GM06990 (cell line): ENCODE results near the gene AADAC.

ENCODE experiments used
- DNase-seq: peaks from one replicate; pipeline ENCODE4 v3.0.0-alpha.2; 2011; ENCODE audit not compliant: insufficient read length; ENCODE audit errors: extremely low read depth
- H3K27me3 ChIP-seq: replicated peaks from 2 replicates; pipeline ENCODE4 v1.6.0; 2011; ENCODE audit warnings: low read length; ENCODE audit not compliant: control insufficient read depth, insufficient read depth
- H3K36me3 ChIP-seq: 2 replicates; pipeline ENCODE4 v1.5.1; 2011; ENCODE audit warnings: low read length; ENCODE audit not compliant: control insufficient read depth, insufficient read depth
- H3K4me3 ChIP-seq: replicated peaks from 2 replicates; pipeline ENCODE4 v1.5.1; 2011; ENCODE audit warnings: low read depth, mild to moderate bottlenecking, control low read depth, low read length
- CTCF ChIP-seq: IDR thresholded peaks from 2 replicates; pipeline ENCODE4 v1.5.1; 2011; ENCODE audit warnings: low read length, control low read depth, mild to moderate bottlenecking, inconsistent platforms; ENCODE audit not compliant: insufficient read depth, poor library complexity, severe bottlenecking

The AADAC gene

DNA sequence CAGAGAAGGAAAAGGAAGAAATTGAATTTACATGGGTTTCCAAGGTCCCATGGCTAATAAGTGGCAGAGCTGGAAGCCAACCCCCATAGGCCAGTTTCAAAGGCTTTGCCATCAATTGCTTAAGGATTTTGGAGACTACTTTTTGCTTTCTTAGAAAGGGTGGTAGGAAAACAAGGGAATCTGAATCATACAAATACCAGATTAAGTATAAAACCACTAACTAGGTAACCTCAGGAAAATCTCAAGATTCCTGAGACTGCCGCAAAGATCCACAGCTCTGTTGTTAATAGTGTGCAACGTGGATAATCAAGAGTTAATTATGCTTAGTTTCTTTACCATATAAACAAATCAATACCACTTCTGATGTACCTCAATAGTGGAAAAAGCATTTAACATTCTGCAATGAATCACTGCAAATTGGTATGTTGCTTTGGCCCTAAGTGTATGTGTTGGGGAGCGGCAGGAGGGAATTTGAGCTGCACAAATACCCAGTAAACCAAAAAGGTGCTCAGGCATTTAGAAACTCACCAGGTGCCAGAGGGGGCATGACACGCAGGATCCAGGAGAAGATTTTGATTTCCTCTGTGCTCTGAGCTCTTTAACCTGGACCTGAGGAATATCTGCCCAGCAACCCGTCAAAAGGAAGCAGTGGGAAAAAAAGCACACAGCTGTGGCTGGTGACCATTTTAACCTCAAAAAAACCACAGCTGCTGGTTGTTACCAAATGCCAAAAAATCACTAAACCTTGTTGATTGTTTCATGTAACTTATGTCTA, 22.0 kb downstream of the AADAC start:
- H3K4me3 ChIP-seq: no peak overlapping the region
- TF ChIP-seq CTCF: no peak
- no peak for DNase-seq
- H3K36me3 ChIP-seq: no peaks in the 10 kb centered on the region
- H3K27me3 ChIP-seq: no peaks in the 10 kb centered on the region

DNA sequence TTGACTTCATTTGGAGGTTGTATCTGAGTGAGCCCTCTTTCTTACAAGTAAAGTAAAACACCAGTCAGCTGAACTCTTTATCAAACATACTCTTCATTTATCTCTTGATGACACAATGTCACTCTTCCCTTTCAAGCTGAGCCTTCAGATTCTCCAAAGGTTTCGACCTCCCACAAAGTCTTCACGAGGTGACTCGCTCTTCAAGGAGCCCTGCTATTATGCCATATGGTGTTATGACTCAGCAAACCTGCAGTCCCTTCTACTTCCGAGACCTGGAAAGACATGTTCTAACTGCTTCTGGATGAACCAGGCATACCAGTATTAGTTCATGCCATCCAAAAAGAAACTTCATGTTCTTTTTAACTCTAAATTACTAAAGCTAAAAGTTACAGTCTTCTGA, 23.1 kb downstream of the AADAC start:
- Histone ChIP-seq H3K27me3 (no peaks in the 10 kb centered on the region), H3K4me3 (no peak overlapping the region), H3K36me3 (no peaks in the 10 kb centered on the region)
- no peak for DNase-seq
- TF ChIP-seq CTCF: no peak

DNA sequence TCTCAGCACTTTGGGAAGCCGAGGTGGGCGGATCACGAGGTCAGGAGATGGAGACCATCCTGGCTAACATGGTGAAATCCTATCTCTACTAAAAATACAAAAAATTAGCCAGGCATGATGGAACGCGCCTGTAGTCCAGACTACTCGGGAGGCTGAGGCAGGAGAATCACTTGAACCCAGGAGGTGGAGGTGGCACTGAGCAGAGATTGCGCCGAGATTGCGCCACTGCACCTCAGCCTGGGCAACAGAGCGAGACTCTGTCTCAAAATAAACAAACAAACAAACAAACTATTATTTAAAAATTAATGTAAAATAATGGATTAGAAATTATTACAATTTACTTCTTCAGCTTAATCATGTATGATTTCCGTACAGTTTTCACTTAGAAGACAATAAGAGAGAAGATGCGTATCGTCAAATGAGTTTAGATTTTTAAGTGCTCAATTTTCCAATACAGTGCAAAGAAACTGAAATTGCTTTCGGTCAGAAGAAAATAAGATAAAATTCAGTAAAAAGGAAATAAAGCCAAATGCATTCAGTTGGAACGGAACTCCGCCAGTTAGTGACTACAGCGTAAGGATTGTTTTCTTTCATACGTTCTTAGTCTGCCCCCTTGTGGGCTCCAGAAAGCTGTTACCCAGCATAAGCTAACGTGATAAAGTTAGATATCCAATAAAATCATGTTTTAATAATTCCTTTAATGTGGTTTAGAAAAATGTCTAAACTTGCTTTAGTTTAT, 24.8 kb downstream of the AADAC start:
- DNase-seq: no peak

GRCh38 chr3:151839313-151839631, 25.4 kb downstream of the AADAC start:
- Histone ChIP-seq H3K27me3 (no peaks in the 10 kb centered on the region), H3K4me3 (no peak overlapping the region), H3K36me3 (no peaks in the 10 kb centered on the region)
- no peak for DNase-seq
- no peak for TF ChIP-seq CTCF

More for the DNA sequence above, 24.8 kb downstream of the AADAC start:
- H3K4me3 ChIP-seq: no peak overlapping the region
- TF ChIP-seq CTCF: peak; percentile 75
- H3K36me3 ChIP-seq: no peaks in the 10 kb centered on the region
- H3K27me3 ChIP-seq: no peaks in the 10 kb centered on the region

- no peaks in the 10 kb centered on the region for H3K27me3 ChIP-seq
- no peak for DNase-seq
Observed at GRCh38 chr3:151841801-151842200, 27.9 kb downstream of the AADAC start.

More at GRCh38 chr3:151841801-151842200, 27.9 kb downstream of the AADAC start:
- TF ChIP-seq CTCF: no peak
- Histone ChIP-seq H3K4me3 (no peak overlapping the region), H3K36me3 (no peaks in the 10 kb centered on the region)
